Osteocyte (in vitro differentiated cells): ENCODE measurements around the gene CGAS. TPM values are rescaled to one million over a fixed set of nuclear protein-coding genes. Genes with fewer than 3 reads are reported as not detected.
A peak's percentile ranks its signal among the peaks of the same experiment; 100 is the strongest.

Experiments used
- DNase-seq: peaks from one replicate; pipeline ENCODE4 v3.0.0; 2021; ENCODE audit warnings: mixed read lengths; ENCODE audit not compliant: unreplicated experiment; ENCODE audit errors: extremely low spot score
- H3K27ac Mint-ChIP-seq: one replicate; pipeline ENCODE4 v1.8.0; 2021; ENCODE audit warnings: mild to moderate bottlenecking, mixed read lengths; ENCODE audit not compliant: unreplicated experiment
- H3K27me3 Mint-ChIP-seq: one replicate; pipeline ENCODE4 v1.8.0; 2021; ENCODE audit warnings: mixed read lengths; ENCODE audit not compliant: unreplicated experiment
- H3K36me3 Mint-ChIP-seq: one replicate; pipeline ENCODE4 v1.8.0; 2021; ENCODE audit warnings: mixed read lengths; ENCODE audit not compliant: unreplicated experiment
- H3K4me1 Mint-ChIP-seq: one replicate; pipeline ENCODE4 v1.8.0; 2021; ENCODE audit warnings: mixed read lengths; ENCODE audit not compliant: unreplicated experiment
- H3K4me3 Mint-ChIP-seq: one replicate; pipeline ENCODE4 v1.8.0; 2021; ENCODE audit warnings: mild to moderate bottlenecking, moderate library complexity, mixed read lengths; ENCODE audit not compliant: unreplicated experiment
- H3K9me3 Mint-ChIP-seq: one replicate; pipeline ENCODE4 v1.8.0; 2021; ENCODE audit warnings: mixed read lengths; ENCODE audit not compliant: unreplicated experiment
- CTCF ChIP-seq: fragments of 200-600 bp; sonication (generic); IDR thresholded peaks from 2 replicates; pipeline ENCODE4 v1.5.0; 2021; ENCODE audit warnings: antibody characterized with exemption, mild to moderate bottlenecking, moderate library complexity
- long read RNA-seq: library from polyadenylated mRNA; unstranded; transcript quantifications from one replicate; pipeline ENCODE4 v2.0.0, GENCODE V29; 2021
- total RNA-seq: library from RNA; stranded (reverse); gene quantifications from 2 replicates; pipeline ENCODE4 v1.2.1, GENCODE V29; 2021

The CGAS gene
- 0.37 and 0.59 TPM in 2 replicates for total RNA-seq
- long read RNA-seq, partial matches to known transcripts: 0 of 2 reads
- long read RNA-seq, other reads (novel, unspliced or antisense): 2 of 2 reads

GRCh38 chr6:73452107-73452461, at the start of gene CGAS:
TSS of gene CGAS (minus strand) at chr6:73452297. CDS start at chr6:73452181, 116 bp downstream.
- Mint-ChIP-seq H3K36me3 (no peaks in the 10 kb centered on the region), H3K4me1 (peaks cover 7% of the 10 kb centered on the region), H3K27me3 (peaks cover 2% of the 10 kb centered on the region), H3K9me3 (no peaks in the 10 kb centered on the region), H3K27ac (no peak within 1 kb of the TSS), H3K4me3 (peak within 1 kb of the TSS; percentile 67)
- no peak for TF ChIP-seq CTCF
- DNase-seq: no peak

GRCh38 chr6:73497915-73498314, 45.8 kb upstream of the CGAS start:
- Mint-ChIP-seq H3K27me3 (no peaks in the 10 kb centered on the region), H3K4me1 (no peaks in the 10 kb centered on the region), H3K27ac (no peak overlapping the region), H3K4me3 (no peak overlapping the region), H3K36me3 (peaks cover 43% of the 10 kb centered on the region), H3K9me3 (no peaks in the 10 kb centered on the region)
- no peak for TF ChIP-seq CTCF
- no peak for DNase-seq

- no peak overlapping the region for H3K4me3 Mint-ChIP-seq
- H3K27me3 Mint-ChIP-seq: no peaks in the 10 kb centered on the region
- no peak for DNase-seq
- H3K36me3 Mint-ChIP-seq: peaks cover 47% of the 10 kb centered on the region
- no peak for TF ChIP-seq CTCF
- H3K4me1 Mint-ChIP-seq: no peaks in the 10 kb centered on the region
- no peak overlapping the region for H3K27ac Mint-ChIP-seq
- no peaks in the 10 kb centered on the region for H3K9me3 Mint-ChIP-seq
Observed at GRCh38 chr6:73491377-73491776, 39.3 kb upstream of the CGAS start.

- Mint-ChIP-seq H3K27me3 (no peaks in the 10 kb centered on the region), H3K9me3 (no peaks in the 10 kb centered on the region), H3K36me3 (peaks cover 39% of the 10 kb centered on the region), H3K4me1 (no peaks in the 10 kb centered on the region), H3K27ac (no peak overlapping the region), H3K4me3 (no peak overlapping the region)
- no peak for DNase-seq
- no peak for TF ChIP-seq CTCF
Observed at GRCh38 chr6:73487473-73487872, 35.4 kb upstream of the CGAS start.

GRCh38 chr6:73484438-73484837, 32.3 kb upstream of the CGAS start:
- no peak for TF ChIP-seq CTCF
- no peaks in the 10 kb centered on the region for H3K9me3 Mint-ChIP-seq
- DNase-seq: no peak
- H3K27me3 Mint-ChIP-seq: no peaks in the 10 kb centered on the region
- H3K36me3 Mint-ChIP-seq: peaks cover 38% of the 10 kb centered on the region
- H3K27ac Mint-ChIP-seq: no peak overlapping the region
- no peak overlapping the region for H3K4me3 Mint-ChIP-seq
- H3K4me1 Mint-ChIP-seq: no peaks in the 10 kb centered on the region
